ENCODE data around the gene ELL.
A peak's percentile ranks its signal among the peaks of the same experiment; 100 is the strongest.
"Not testable (repeated sequence)": the region's sequence is repeated elsewhere in the genome, so short reads cannot be mapped to it uniquely, and the experiment has no call there.

ELL gene

GRCh38 chr19:18422530-18423191 lies 99.2 kb downstream of the ELL start:
- no peak for DNase-seq (ENCODE audit: low spot score)

- DNase-seq (ENCODE audit: low spot score) = no peak
Measured at GRCh38 chr19:18421371-18421959, 100.4 kb downstream of the ELL start.

- no peak for DNase-seq (ENCODE audit: low spot score)
Measured at GRCh38 chr19:18420930-18421329, 100.9 kb downstream of the ELL start.

GRCh38 chr19:18419699-18420460 lies 102.0 kb downstream of the ELL start:
- peak; percentile 30 for DNase-seq (ENCODE audit: low spot score)

GRCh38 chr19:18419195-18419698 lies 102.6 kb downstream of the ELL start, which contains the start of gene SSBP4:
TSS of gene SSBP4 (plus strand) at chr19:18419398. CDS start at chr19:18419649, 251 bp downstream.
- peak; percentile 69 for DNase-seq (ENCODE audit: low spot score)

GRCh38 chr19:18418483-18419194 lies 103.2 kb downstream of the ELL start:
- DNase-seq (ENCODE audit: low spot score) = peak; percentile 72

GRCh38 chr19:18418029-18418482 lies 103.8 kb downstream of the ELL start:
- no peak for DNase-seq (ENCODE audit: low spot score)

- DNase-seq (ENCODE audit: low spot score) = no peak
Measured at GRCh38 chr19:18417250-18418028, 104.4 kb downstream of the ELL start.

GRCh38 chr19:18416778-18417249 lies 105.1 kb downstream of the ELL start:
- DNase-seq (ENCODE audit: low spot score) = peak; percentile 52

GRCh38 chr19:18415178-18415867 lies 106.5 kb downstream of the ELL start:
- no peak for DNase-seq (ENCODE audit: low spot score)

GRCh38 chr19:18414504-18415177 lies 107.2 kb downstream of the ELL start:
- no peak for DNase-seq (ENCODE audit: low spot score)

- DNase-seq (ENCODE audit: low spot score) = no peak
Measured at GRCh38 chr19:18412610-18413239, 109.1 kb downstream of the ELL start.

- DNase-seq (ENCODE audit: low spot score) = peak; percentile 69
Measured at GRCh38 chr19:18408053-18408476, 113.8 kb downstream of the ELL start.

- DNase-seq (ENCODE audit: low spot score) = no peak
Measured at GRCh38 chr19:18406749-18407148, 115.1 kb downstream of the ELL start.

- not testable (repeated sequence) for DNase-seq (ENCODE audit: low spot score)
Measured at GRCh38 chr19:18405754-18406153, 116.1 kb downstream of the ELL start.

GRCh38 chr19:18402455-18403248 lies 119.2 kb downstream of the ELL start:
- not testable (repeated sequence) for DNase-seq (ENCODE audit: low spot score)

GRCh38 chr19:18401580-18402112 lies 120.2 kb downstream of the ELL start:
- peak; percentile 67 for DNase-seq (ENCODE audit: low spot score)

GRCh38 chr19:18399008-18399407 lies 122.9 kb downstream of the ELL start:
- DNase-seq (ENCODE audit: low spot score) = peak; percentile 91
